Measurements from ENCODE around the gene ADAD2. TPM values are rescaled to one million over a fixed set of nuclear protein-coding genes. Genes with fewer than 3 reads are reported as not detected.

Gene ADAD2
- total and polyA plus RNA-seq, 9 of the 15 experiments (the other 6 are each of a cell fraction or from before 2014, with no cell fraction given): 0.07 TPM; not detected in 8

DNA sequence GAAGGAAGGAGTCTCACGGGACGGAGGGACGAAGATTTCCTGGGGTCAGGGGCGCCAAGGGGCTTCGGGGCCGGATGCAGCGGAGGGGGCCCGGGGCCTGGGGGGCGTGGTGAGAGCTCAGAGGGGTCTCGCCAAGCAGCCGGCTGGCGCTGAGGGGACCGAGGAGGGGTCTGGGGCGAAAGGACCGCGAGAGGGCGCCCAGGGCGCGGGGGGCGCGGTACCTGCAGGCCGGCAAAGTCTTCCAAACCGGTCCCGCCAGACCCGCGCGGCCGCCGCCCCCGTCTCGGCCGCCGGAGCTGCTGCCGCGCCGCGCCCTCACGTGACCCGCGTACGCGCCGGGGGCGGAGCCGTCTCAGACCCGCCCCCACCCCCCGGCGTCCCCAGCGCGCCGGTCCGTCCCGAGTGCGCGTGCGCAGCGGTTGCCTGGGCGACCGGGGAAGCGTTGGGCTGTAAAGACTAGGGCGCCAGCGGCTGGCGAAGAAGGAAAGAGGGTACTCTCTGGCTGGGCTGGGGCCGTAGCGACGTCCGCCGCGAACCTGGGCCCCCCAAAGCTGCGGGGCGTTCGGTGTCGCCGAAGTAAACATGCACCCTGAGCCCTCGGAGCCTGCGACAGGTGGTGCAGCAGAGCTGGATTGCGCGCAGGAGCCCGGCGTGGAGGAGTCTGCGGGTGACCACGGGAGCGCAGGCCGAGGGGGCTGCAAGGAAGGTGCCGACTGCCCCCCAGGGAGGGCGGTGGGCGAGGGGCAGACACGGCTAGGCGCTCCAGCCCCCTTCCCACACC is 45.9 kb upstream of the ADAD2 start, which contains the start of the genes DNAAF1 and HSDL1 (continued):
- TF ChIP-seq, protein P1, sequence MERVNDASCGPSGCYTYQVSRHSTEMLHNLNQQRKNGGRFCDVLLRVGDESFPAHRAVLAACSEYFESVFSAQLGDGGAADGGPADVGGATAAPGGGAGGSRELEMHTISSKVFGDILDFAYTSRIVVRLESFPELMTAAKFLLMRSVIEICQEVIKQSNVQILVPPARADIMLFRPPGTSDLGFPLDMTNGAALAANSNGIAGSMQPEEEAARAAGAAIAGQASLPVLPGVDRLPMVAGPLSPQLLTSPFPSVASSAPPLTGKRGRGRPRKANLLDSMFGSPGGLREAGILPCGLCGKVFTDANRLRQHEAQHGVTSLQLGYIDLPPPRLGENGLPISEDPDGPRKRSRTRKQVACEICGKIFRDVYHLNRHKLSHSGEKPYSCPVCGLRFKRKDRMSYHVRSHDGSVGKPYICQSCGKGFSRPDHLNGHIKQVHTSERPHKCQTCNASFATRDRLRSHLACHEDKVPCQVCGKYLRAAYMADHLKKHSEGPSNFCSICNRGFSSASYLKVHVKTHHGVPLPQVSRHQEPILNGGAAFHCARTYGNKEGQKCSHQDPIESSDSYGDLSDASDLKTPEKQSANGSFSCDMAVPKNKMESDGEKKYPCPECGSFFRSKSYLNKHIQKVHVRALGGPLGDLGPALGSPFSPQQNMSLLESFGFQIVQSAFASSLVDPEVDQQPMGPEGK (CRISPR knock-in tag; IDR thresholded peaks at IDR 0.05; ENCODE audit: borderline replicate concordance): no peak
- TF ChIP-seq RBFOX2 (IDR thresholded peaks at IDR 0.05; ENCODE audit: low read depth, low read length): peak; percentile 62
- no peak for TF ChIP-seq PYGO2 (tag; IDR thresholded peaks at IDR 0.05)
- no peak for TF ChIP-seq DPF2 (IDR thresholded peaks at IDR 0.05)
- peak; percentile 73 to 77; a peak in 3 of 4 replicates for TF ChIP-seq FOXK2 (conservative IDR thresholded peaks at IDR 0.05 in 1 of 2, IDR thresholded peaks at IDR 0.05 in 1 of 2; ENCODE audit: low read depth in 2 of 2)
- TF ChIP-seq EGR1 (conservative IDR thresholded peaks at IDR 0.05): peak; percentile 34; the same call in 1 of the 2 replicates
- TF ChIP-seq ZNF644 (tag; IDR thresholded peaks at IDR 0.05; ENCODE audit: low read depth): no peak
- no peak for TF ChIP-seq CBX1 (IDR thresholded peaks at IDR 0.05; ENCODE audit: low read depth)
- TF ChIP-seq, protein P2, sequence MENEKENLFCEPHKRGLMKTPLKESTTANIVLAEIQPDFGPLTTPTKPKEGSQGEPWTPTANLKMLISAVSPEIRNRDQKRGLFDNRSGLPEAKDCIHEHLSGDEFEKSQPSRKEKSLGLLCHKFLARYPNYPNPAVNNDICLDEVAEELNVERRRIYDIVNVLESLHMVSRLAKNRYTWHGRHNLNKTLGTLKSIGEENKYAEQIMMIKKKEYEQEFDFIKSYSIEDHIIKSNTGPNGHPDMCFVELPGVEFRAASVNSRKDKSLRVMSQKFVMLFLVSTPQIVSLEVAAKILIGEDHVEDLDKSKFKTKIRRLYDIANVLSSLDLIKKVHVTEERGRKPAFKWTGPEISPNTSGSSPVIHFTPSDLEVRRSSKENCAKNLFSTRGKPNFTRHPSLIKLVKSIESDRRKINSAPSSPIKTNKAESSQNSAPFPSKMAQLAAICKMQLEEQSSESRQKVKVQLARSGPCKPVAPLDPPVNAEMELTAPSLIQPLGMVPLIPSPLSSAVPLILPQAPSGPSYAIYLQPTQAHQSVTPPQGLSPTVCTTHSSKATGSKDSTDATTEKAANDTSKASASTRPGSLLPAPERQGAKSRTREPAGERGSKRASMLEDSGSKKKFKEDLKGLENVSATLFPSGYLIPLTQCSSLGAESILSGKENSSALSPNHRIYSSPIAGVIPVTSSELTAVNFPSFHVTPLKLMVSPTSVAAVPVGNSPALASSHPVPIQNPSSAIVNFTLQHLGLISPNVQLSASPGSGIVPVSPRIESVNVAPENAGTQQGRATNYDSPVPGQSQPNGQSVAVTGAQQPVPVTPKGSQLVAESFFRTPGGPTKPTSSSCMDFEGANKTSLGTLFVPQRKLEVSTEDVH (IDR thresholded peaks at IDR 0.05; ENCODE audit: low read depth, partially characterized antibody): no peak
- peak; percentile 98 for TF ChIP-seq MXI1 (IDR thresholded peaks at IDR 0.05; ENCODE audit: low read depth, low read length)
- TF ChIP-seq, protein P3, sequence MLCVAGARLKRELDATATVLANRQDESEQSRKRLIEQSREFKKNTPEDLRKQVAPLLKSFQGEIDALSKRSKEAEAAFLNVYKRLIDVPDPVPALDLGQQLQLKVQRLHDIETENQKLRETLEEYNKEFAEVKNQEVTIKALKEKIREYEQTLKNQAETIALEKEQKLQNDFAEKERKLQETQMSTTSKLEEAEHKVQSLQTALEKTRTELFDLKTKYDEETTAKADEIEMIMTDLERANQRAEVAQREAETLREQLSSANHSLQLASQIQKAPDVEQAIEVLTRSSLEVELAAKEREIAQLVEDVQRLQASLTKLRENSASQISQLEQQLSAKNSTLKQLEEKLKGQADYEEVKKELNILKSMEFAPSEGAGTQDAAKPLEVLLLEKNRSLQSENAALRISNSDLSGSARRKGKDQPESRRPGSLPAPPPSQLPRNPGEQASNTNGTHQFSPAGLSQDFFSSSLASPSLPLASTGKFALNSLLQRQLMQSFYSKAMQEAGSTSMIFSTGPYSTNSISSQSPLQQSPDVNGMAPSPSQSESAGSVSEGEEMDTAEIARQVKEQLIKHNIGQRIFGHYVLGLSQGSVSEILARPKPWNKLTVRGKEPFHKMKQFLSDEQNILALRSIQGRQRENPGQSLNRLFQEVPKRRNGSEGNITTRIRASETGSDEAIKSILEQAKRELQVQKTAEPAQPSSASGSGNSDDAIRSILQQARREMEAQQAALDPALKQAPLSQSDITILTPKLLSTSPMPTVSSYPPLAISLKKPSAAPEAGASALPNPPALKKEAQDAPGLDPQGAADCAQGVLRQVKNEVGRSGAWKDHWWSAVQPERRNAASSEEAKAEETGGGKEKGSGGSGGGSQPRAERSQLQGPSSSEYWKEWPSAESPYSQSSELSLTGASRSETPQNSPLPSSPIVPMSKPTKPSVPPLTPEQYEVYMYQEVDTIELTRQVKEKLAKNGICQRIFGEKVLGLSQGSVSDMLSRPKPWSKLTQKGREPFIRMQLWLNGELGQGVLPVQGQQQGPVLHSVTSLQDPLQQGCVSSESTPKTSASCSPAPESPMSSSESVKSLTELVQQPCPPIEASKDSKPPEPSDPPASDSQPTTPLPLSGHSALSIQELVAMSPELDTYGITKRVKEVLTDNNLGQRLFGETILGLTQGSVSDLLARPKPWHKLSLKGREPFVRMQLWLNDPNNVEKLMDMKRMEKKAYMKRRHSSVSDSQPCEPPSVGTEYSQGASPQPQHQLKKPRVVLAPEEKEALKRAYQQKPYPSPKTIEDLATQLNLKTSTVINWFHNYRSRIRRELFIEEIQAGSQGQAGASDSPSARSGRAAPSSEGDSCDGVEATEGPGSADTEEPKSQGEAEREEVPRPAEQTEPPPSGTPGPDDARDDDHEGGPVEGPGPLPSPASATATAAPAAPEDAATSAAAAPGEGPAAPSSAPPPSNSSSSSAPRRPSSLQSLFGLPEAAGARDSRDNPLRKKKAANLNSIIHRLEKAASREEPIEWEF (CRISPR knock-in tag; IDR thresholded peaks at IDR 0.05): no peak
- TF ChIP-seq HDAC6 (IDR thresholded peaks at IDR 0.05; ENCODE audit: low read depth, low read length): no peak
- TF ChIP-seq TEAD1 (CRISPR knock-in tag; IDR thresholded peaks at IDR 0.05): 0 out of 4 replicates have a peak, but pooled peaks of 1 of the 2 experiments have one; percentile 34
- TF ChIP-seq POLR3A (IDR thresholded peaks at IDR 0.05; ENCODE audit: borderline replicate concordance, extremely low read depth, insufficient read depth, insufficient read length): no peak
- TF ChIP-seq, protein P4, sequence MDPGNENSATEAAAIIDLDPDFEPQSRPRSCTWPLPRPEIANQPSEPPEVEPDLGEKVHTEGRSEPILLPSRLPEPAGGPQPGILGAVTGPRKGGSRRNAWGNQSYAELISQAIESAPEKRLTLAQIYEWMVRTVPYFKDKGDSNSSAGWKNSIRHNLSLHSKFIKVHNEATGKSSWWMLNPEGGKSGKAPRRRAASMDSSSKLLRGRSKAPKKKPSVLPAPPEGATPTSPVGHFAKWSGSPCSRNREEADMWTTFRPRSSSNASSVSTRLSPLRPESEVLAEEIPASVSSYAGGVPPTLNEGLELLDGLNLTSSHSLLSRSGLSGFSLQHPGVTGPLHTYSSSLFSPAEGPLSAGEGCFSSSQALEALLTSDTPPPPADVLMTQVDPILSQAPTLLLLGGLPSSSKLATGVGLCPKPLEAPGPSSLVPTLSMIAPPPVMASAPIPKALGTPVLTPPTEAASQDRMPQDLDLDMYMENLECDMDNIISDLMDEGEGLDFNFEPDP (CRISPR knock-in tag; IDR thresholded peaks at IDR 0.05): no peak

All from K562 (cell line).